ENCODE measurements around the gene UROS.

DNA sequence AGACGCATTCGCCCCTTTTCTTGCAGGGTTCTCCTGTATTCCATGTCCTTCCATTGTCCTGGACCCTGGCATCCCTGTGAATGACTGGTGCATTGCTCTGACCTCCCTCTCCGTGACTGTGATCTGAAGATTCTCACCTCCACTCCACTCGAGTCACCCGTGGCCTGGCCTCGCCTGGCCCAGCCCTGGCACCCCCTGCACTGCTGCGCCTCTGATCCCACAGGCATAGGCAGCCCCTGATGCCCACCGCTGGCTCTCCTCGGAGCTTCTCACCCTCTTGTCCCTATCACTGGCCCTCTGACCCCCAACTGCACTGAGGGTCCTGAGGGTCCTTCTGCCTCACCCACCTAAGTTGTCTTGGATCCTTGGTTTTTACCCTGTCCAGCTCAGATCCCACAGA, 45.3 kb downstream of the UROS start:
- TF ChIP-seq, protein P1, sequence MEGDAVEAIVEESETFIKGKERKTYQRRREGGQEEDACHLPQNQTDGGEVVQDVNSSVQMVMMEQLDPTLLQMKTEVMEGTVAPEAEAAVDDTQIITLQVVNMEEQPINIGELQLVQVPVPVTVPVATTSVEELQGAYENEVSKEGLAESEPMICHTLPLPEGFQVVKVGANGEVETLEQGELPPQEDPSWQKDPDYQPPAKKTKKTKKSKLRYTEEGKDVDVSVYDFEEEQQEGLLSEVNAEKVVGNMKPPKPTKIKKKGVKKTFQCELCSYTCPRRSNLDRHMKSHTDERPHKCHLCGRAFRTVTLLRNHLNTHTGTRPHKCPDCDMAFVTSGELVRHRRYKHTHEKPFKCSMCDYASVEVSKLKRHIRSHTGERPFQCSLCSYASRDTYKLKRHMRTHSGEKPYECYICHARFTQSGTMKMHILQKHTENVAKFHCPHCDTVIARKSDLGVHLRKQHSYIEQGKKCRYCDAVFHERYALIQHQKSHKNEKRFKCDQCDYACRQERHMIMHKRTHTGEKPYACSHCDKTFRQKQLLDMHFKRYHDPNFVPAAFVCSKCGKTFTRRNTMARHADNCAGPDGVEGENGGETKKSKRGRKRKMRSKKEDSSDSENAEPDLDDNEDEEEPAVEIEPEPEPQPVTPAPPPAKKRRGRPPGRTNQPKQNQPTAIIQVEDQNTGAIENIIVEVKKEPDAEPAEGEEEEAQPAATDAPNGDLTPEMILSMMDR (IDR thresholded peaks at IDR 0.05): no peak
- no peak for TF ChIP-seq ZFX (IDR thresholded peaks at IDR 0.05; ENCODE audit: borderline replicate concordance)
